ENCODE data around the gene NIPBL. TPM values are rescaled to one million over a fixed set of nuclear protein-coding genes. Genes with fewer than 3 reads are reported as not detected.
"Not testable (repeated sequence)": the region's sequence is repeated elsewhere in the genome, so short reads cannot be mapped to it uniquely, and the experiment has no call there.

Gene NIPBL
- total RNA-seq, 1 experiment from 2014 or later, result 124 TPM

- no TSS peak for BruUV-seq (replicated peaks)
- POLR2A ChIA-PET (ENCODE audit: unreplicated experiment), result no interaction called here
Measured at GRCh38 chr5:37088009-37088408, 211.4 kb downstream of the NIPBL start.

GRCh38 chr5:37090123-37090726, 213.7 kb downstream of the NIPBL start:
- no peaks in the 10 kb centered on the region; the same call in 1 of the 2 replicates for H3K9me2 ChIP-seq (ENCODE audit: insufficient read depth)
- BruUV-seq (replicated peaks), result no TSS peak
- ChIA-PET POLR2A (ENCODE audit: unreplicated experiment) (interaction anchor here (0.6 to 0.8 kb wide), 3 partner anchors 49 to 852 kb away, joined by 4 read pairs; no protein-coding TSS in a partner anchor), CTCF (no interaction called here)
- no peak overlapping the region for H3K4me2 ChIP-seq
- H3F3A ChIP-seq (ENCODE audit: insufficient read depth, low read depth), result no peaks in the 10 kb centered on the region
- intact Hi-C loops (cut with micrococcal nuclease; ENCODE audit: unreplicated experiment), result no loop called here
- no peak overlapping the region for H3K4me3 ChIP-seq
- H3K27me3 ChIP-seq (ENCODE audit: insufficient read depth, low read depth), result no peaks in the 10 kb centered on the region
- H3K36me3 ChIP-seq (ENCODE audit: low read depth), result no peaks in the 10 kb centered on the region
- no peak overlapping the region for H3K27ac ChIP-seq
- no peaks in the 10 kb centered on the region for H3K4me1 ChIP-seq (replicated peaks; ENCODE audit: insufficient read depth)
- no peaks in the 10 kb centered on the region for H4K20me1 ChIP-seq (ENCODE audit: insufficient read depth)
- TF ChIP-seq EZH2 (IDR thresholded peaks at IDR 0.05; ENCODE audit: low read depth) (no peak), CTCF (conservative IDR thresholded peaks at IDR 0.05) (no peak)
- no peak overlapping the region for H2AFZ ChIP-seq
- no peaks in the 10 kb centered on the region for H3K79me2 ChIP-seq (ENCODE audit: low read depth)
- peak in 1 of 2 experiments; percentile 55 for DNase-seq
- H3K9me3 ChIP-seq (ENCODE audit: insufficient read depth, low read depth), result no peaks in the 10 kb centered on the region

More at GRCh38 chr5:37088009-37088408, 211.4 kb downstream of the NIPBL start:
- intact Hi-C loops (cut with micrococcal nuclease; ENCODE audit: unreplicated experiment), result no loop called here
- CTCF ChIA-PET, result interaction anchor here (0.6 kb wide), 1 partner anchor 192 kb away, joined by 3 read pairs; no protein-coding TSS in a partner anchor
- H3K4me1 ChIP-seq (replicated peaks; ENCODE audit: insufficient read depth), result no peaks in the 10 kb centered on the region
- TF ChIP-seq CTCF (conservative IDR thresholded peaks at IDR 0.05) (no peak), EZH2 (IDR thresholded peaks at IDR 0.05; ENCODE audit: low read depth) (no peak)
- H3F3A ChIP-seq (ENCODE audit: insufficient read depth, low read depth), result no peaks in the 10 kb centered on the region
- no peak overlapping the region for H3K27ac ChIP-seq
- H3K9me2 ChIP-seq (ENCODE audit: insufficient read depth), result no peaks in the 10 kb centered on the region
- no peak overlapping the region for H3K4me3 ChIP-seq
- H3K9me3 ChIP-seq (ENCODE audit: insufficient read depth, low read depth), result no peaks in the 10 kb centered on the region
- H3K79me2 ChIP-seq (ENCODE audit: low read depth), result no peaks in the 10 kb centered on the region
- no peaks in the 10 kb centered on the region for H3K36me3 ChIP-seq (ENCODE audit: low read depth)
- no peaks in the 10 kb centered on the region for H3K27me3 ChIP-seq (ENCODE audit: insufficient read depth, low read depth)
- H3K4me2 ChIP-seq, result no peak overlapping the region
- DNase-seq, result peak in 1 of 2 experiments; percentile 32
- H2AFZ ChIP-seq, result no peak overlapping the region
- no peaks in the 10 kb centered on the region for H4K20me1 ChIP-seq (ENCODE audit: insufficient read depth)

- intact Hi-C loops (cut with micrococcal nuclease; ENCODE audit: unreplicated experiment), result no loop called here
- POLR2A ChIA-PET (ENCODE audit: unreplicated experiment), result interaction anchor here (0.7 to 0.8 kb wide), 2 partner anchors 50 to 79 kb away, joined by 4 read pairs; no protein-coding TSS in a partner anchor
- BruUV-seq (replicated peaks), result no TSS peak
Measured at GRCh38 chr5:37090781-37091180, 214.2 kb downstream of the NIPBL start.

GRCh38 chr5:37093795-37094194, 217.2 kb downstream of the NIPBL start:
- H3K27me3 ChIP-seq (ENCODE audit: insufficient read depth, low read depth); DNase-seq; H3K36me3 ChIP-seq (ENCODE audit: low read depth); H3K4me3 ChIP-seq; H3K4me2 ChIP-seq; CTCF ChIA-PET; H3K79me2 ChIP-seq (ENCODE audit: low read depth); H3K27ac ChIP-seq; H2AFZ ChIP-seq; H4K20me1 ChIP-seq (ENCODE audit: insufficient read depth); intact Hi-C loops (cut with micrococcal nuclease; ENCODE audit: unreplicated experiment); H3K9me2 ChIP-seq (ENCODE audit: insufficient read depth); H3K9me3 ChIP-seq (ENCODE audit: insufficient read depth, low read depth); BruUV-seq (replicated peaks); H3K4me1 ChIP-seq (replicated peaks; ENCODE audit: insufficient read depth); H3F3A ChIP-seq (ENCODE audit: insufficient read depth, low read depth); POLR2A ChIA-PET (ENCODE audit: unreplicated experiment): not testable (repeated sequence)

More at GRCh38 chr5:37090781-37091180, 214.2 kb downstream of the NIPBL start:
- peak in 1 of 2 experiments; percentile 20 for DNase-seq
- Histone ChIP-seq H3K36me3 (ENCODE audit: low read depth) (no peaks in the 10 kb centered on the region), H3F3A (ENCODE audit: insufficient read depth, low read depth) (no peaks in the 10 kb centered on the region), H3K9me3 (ENCODE audit: insufficient read depth, low read depth) (no peaks in the 10 kb centered on the region), H3K27ac (no peak overlapping the region), H4K20me1 (ENCODE audit: insufficient read depth) (no peaks in the 10 kb centered on the region), H3K4me3 (no peak overlapping the region), H3K9me2 (ENCODE audit: insufficient read depth) (no peaks in the 10 kb centered on the region; the same call in 1 of the 2 replicates), H3K79me2 (ENCODE audit: low read depth) (no peaks in the 10 kb centered on the region), H2AFZ (no peak overlapping the region), H3K27me3 (ENCODE audit: insufficient read depth, low read depth) (no peaks in the 10 kb centered on the region), H3K4me2 (no peak overlapping the region), H3K4me1 (replicated peaks; ENCODE audit: insufficient read depth) (no peaks in the 10 kb centered on the region)
- CTCF ChIA-PET, result no interaction called here
- TF ChIP-seq CTCF (conservative IDR thresholded peaks at IDR 0.05), result no peak

GRCh38 chr5:37099267-37099666, 222.7 kb downstream of the NIPBL start:
- H3K27ac ChIP-seq; H3K4me2 ChIP-seq; POLR2A ChIA-PET (ENCODE audit: unreplicated experiment); H3K79me2 ChIP-seq (ENCODE audit: low read depth); H3F3A ChIP-seq (ENCODE audit: insufficient read depth, low read depth); H2AFZ ChIP-seq; BruUV-seq (replicated peaks); intact Hi-C loops (cut with micrococcal nuclease; ENCODE audit: unreplicated experiment); H3K27me3 ChIP-seq (ENCODE audit: insufficient read depth, low read depth); H3K4me1 ChIP-seq (replicated peaks; ENCODE audit: insufficient read depth); H4K20me1 ChIP-seq (ENCODE audit: insufficient read depth); CTCF ChIA-PET; H3K9me2 ChIP-seq (ENCODE audit: insufficient read depth); H3K4me3 ChIP-seq; H3K36me3 ChIP-seq (ENCODE audit: low read depth); DNase-seq: not testable (repeated sequence)
- H3K9me3 ChIP-seq (ENCODE audit: insufficient read depth, low read depth), result peaks cover 15% of the 10 kb centered on the region
